ENCODE measurements around the gene CPA4. TPM values are rescaled to one million over a fixed set of nuclear protein-coding genes. Genes with fewer than 3 reads are reported as not detected.

The CPA4 gene
- total RNA-seq, 4 donors from 2014 or later: not detected

- Histone ChIP-seq H3K27me3 (no peaks in the 10 kb centered on the region), H3K9me3 (no peaks in the 10 kb centered on the region), H3K27ac (no peak overlapping the region), H3K4me3 (no peak overlapping the region), H3K36me3 (no peaks in the 10 kb centered on the region), H3K4me1 (no peaks in the 10 kb centered on the region)
- no peak for TF ChIP-seq POLR2A (IDR thresholded peaks at IDR 0.05)
- TF ChIP-seq, protein P1, sequence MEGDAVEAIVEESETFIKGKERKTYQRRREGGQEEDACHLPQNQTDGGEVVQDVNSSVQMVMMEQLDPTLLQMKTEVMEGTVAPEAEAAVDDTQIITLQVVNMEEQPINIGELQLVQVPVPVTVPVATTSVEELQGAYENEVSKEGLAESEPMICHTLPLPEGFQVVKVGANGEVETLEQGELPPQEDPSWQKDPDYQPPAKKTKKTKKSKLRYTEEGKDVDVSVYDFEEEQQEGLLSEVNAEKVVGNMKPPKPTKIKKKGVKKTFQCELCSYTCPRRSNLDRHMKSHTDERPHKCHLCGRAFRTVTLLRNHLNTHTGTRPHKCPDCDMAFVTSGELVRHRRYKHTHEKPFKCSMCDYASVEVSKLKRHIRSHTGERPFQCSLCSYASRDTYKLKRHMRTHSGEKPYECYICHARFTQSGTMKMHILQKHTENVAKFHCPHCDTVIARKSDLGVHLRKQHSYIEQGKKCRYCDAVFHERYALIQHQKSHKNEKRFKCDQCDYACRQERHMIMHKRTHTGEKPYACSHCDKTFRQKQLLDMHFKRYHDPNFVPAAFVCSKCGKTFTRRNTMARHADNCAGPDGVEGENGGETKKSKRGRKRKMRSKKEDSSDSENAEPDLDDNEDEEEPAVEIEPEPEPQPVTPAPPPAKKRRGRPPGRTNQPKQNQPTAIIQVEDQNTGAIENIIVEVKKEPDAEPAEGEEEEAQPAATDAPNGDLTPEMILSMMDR (IDR thresholded peaks at IDR 0.05): no peak
- DNase-seq: no peak
These were observed 13.7 kb upstream of the CPA4 start for GRCh38 chr7:130279286-130279685.

- H3K27me3 ChIP-seq: no peaks in the 10 kb centered on the region
- no peaks in the 10 kb centered on the region for H3K9me3 ChIP-seq
- TF ChIP-seq, protein P1 (IDR thresholded peaks at IDR 0.05): no peak
- DNase-seq: no peak
- no peaks in the 10 kb centered on the region for H3K36me3 ChIP-seq
- H3K4me3 ChIP-seq: no peak overlapping the region
- H3K27ac ChIP-seq: no peak overlapping the region
- H3K4me1 ChIP-seq: no peaks in the 10 kb centered on the region
These were observed 13.1 kb upstream of the CPA4 start for GRCh38 chr7:130279906-130280305.

DNA sequence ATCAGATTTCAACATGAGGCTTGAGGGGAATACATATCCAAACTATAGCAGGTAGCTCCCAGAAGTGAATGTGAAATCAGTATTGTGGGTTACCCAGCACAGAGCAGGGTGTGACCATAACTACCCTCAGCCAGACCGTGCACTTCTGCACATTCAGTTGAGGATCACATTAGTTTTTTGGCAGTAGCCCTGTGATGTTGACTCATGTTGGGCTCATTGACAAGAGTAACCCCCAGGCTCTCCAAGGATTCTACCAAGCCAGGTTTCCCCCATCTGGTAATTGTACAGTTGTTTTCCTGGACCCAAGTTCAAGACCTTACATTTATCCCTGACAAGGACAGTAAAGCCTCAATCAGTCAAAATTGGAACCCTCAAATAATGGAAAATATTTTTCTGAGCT lies 11.7 kb upstream of the CPA4 start:
- no peak overlapping the region for H3K27ac ChIP-seq

GRCh38 chr7:130286881-130287280 lies 6.1 kb upstream of the CPA4 start:
- Histone ChIP-seq H3K9me3 (no peaks in the 10 kb centered on the region), H3K4me1 (no peaks in the 10 kb centered on the region), H3K27me3 (no peaks in the 10 kb centered on the region), H3K27ac (no peak overlapping the region), H3K36me3 (no peaks in the 10 kb centered on the region), H3K4me3 (no peak overlapping the region)
- TF ChIP-seq POLR2A (IDR thresholded peaks at IDR 0.05): no peak
- TF ChIP-seq, protein P1 (IDR thresholded peaks at IDR 0.05): no peak
- no peak for DNase-seq

More for the DNA sequence above, 11.7 kb upstream of the CPA4 start:
- H3K9me3 ChIP-seq: no peaks in the 10 kb centered on the region
- TF ChIP-seq, protein P1 (IDR thresholded peaks at IDR 0.05): no peak
- no peak for TF ChIP-seq POLR2A (IDR thresholded peaks at IDR 0.05)
- no peaks in the 10 kb centered on the region for H3K36me3 ChIP-seq
- H3K4me1 ChIP-seq: no peaks in the 10 kb centered on the region
- no peak for DNase-seq
- no peaks in the 10 kb centered on the region for H3K27me3 ChIP-seq
- no peak overlapping the region for H3K4me3 ChIP-seq

GRCh38 chr7:130288168-130288567 lies 4.8 kb upstream of the CPA4 start:
- TF ChIP-seq, protein P1 (IDR thresholded peaks at IDR 0.05): no peak
- no peak for TF ChIP-seq POLR2A (IDR thresholded peaks at IDR 0.05)
- Histone ChIP-seq H3K36me3 (no peaks in the 10 kb centered on the region), H3K4me3 (no peak overlapping the region), H3K27ac (no peak overlapping the region), H3K4me1 (no peaks in the 10 kb centered on the region), H3K27me3 (no peaks in the 10 kb centered on the region), H3K9me3 (no peaks in the 10 kb centered on the region)
- no peak for DNase-seq

- TF ChIP-seq, protein P1 (IDR thresholded peaks at IDR 0.05): no peak
- no peak for TF ChIP-seq POLR2A (IDR thresholded peaks at IDR 0.05)
- Histone ChIP-seq H3K9me3 (no peaks in the 10 kb centered on the region), H3K36me3 (no peaks in the 10 kb centered on the region), H3K27ac (no peak overlapping the region), H3K27me3 (no peaks in the 10 kb centered on the region), H3K4me3 (no peak overlapping the region), H3K4me1 (no peaks in the 10 kb centered on the region)
- DNase-seq: no peak
These were observed 4.1 kb upstream of the CPA4 start for GRCh38 chr7:130288829-130289228.

Data from Peyer's patch (tissue), 4 donors.